Measurements from ENCODE around the gene GON4L. TPM values are rescaled to one million over a fixed set of nuclear protein-coding genes. Genes with fewer than 3 reads are reported as not detected.

Gene GON4L
- total RNA-seq, 2 experiments from 2014 or later: 43.4 to 46.8 TPM

DNA sequence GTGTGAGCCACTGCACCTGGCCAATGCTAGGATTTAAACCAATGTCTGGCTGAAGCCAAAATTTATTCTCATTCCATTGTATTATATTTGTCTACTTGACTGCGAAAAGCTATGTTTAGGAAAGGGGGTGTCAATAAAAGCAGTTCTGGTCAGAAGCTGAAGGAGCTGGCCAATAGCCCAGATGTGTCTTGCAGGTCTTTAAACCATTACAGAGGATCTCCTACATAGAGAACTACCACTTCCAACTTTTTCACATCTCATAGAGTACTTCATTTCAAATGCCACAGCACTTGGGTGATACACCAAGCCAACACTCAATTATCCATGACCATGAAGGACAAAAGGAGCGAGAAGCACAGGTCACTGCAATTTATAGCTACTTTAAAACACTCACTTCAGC is 4.9 kb upstream of the GON4L start:
- ATAC-seq (no peak), DNase-seq (no peak)
- POLR2A ChIA-PET: interaction anchor here (1.1 kb wide), 2 partner anchors 12 to 46 kb away, joined by 3 to 6 read pairs; no protein-coding TSS in a partner anchor
- intact Hi-C loops (cut with micrococcal nuclease): no loop called here
- Mint-ChIP-seq H3K27ac (no peak overlapping the region), H3K4me1 (ENCODE audit: low read depth) (peaks cover 27% of the 10 kb centered on the region), H3K4me3 (no peak overlapping the region), H3K27me3 (peaks cover 1% of the 10 kb centered on the region), H3K9me3 (no peaks in the 10 kb centered on the region), H3K36me3 (ENCODE audit: low read depth) (peaks cover 2% of the 10 kb centered on the region)
- TF ChIP-seq, protein P1, sequence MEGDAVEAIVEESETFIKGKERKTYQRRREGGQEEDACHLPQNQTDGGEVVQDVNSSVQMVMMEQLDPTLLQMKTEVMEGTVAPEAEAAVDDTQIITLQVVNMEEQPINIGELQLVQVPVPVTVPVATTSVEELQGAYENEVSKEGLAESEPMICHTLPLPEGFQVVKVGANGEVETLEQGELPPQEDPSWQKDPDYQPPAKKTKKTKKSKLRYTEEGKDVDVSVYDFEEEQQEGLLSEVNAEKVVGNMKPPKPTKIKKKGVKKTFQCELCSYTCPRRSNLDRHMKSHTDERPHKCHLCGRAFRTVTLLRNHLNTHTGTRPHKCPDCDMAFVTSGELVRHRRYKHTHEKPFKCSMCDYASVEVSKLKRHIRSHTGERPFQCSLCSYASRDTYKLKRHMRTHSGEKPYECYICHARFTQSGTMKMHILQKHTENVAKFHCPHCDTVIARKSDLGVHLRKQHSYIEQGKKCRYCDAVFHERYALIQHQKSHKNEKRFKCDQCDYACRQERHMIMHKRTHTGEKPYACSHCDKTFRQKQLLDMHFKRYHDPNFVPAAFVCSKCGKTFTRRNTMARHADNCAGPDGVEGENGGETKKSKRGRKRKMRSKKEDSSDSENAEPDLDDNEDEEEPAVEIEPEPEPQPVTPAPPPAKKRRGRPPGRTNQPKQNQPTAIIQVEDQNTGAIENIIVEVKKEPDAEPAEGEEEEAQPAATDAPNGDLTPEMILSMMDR (IDR thresholded peaks at IDR 0.05): no peak
- CTCF ChIA-PET: interaction anchor here (0.9 to 2.5 kb wide), 4 partner anchors 8 to 280 kb away, joined by 3 to 8 read pairs (median 3); no protein-coding TSS in a partner anchor

DNA sequence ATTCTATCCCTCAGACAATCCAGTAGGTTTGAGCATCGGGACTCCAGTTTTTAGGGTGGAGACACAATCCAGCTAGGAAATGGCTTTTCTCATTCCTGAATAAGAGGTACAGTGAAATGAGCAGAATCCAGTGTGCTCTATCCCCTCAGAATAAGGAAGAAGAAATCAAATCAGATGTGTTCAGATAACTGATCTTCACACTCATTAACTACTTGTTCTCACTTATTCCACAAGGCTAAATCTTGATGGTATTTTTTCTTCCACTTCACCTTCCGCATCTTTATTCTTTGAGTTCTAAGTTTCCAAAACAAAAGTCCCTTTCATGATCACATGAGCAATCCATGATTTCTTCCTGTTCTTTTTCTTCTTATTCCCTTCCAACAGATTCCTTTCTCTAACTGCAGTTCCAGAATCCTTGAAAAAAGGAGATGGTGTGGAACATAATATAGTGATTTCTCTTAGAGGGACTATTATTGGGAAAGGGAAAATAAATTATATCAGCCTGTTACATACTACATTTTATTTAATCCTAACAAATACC is 4.0 kb upstream of the GON4L start:
- ATAC-seq: no peak
- intact Hi-C loops (cut with micrococcal nuclease): no loop called here
- CTCF ChIA-PET: interaction anchor here (0.9 to 2.5 kb wide), 3 partner anchors 9 to 155 kb away, joined by 3 to 8 read pairs (median 3); no protein-coding TSS in a partner anchor

GRCh38 chr1:155859881-155860871 is 3.2 kb upstream of the GON4L start:
- TF ChIP-seq, protein P1 (IDR thresholded peaks at IDR 0.05): no peak
- CTCF ChIA-PET: interaction anchor here (0.7 to 2.5 kb wide), 4 partner anchors 10 to 129 kb away, joined by 3 to 8 read pairs (median 3); no protein-coding TSS in a partner anchor
- peak overlapping the region; percentile 92 for H3K27ac Mint-ChIP-seq
- ATAC-seq: peak; percentile 54
- no peaks in the 10 kb centered on the region for H3K9me3 Mint-ChIP-seq
- POLR2A ChIA-PET: interaction anchor here (0.5 to 1.4 kb wide), 10 partner anchors 9 to 667 kb away, joined by 3 to 5 read pairs (median 3); no protein-coding TSS in a partner anchor
- H3K4me1 Mint-ChIP-seq (ENCODE audit: low read depth): peaks cover 37% of the 10 kb centered on the region
- peak; percentile 79 for DNase-seq
- H3K27me3 Mint-ChIP-seq: peaks cover 1% of the 10 kb centered on the region
- intact Hi-C loops (cut with micrococcal nuclease): no loop called here
- peaks cover 4% of the 10 kb centered on the region for H3K36me3 Mint-ChIP-seq (ENCODE audit: low read depth)
- H3K4me3 Mint-ChIP-seq: peak overlapping the region; percentile 94

More for the DNA sequence above, 4.0 kb upstream of the GON4L start:
- POLR2A ChIA-PET: interaction anchor here (1.1 to 1.4 kb wide), 3 partner anchors 10 to 47 kb away, joined by 3 to 5 read pairs (median 4); no protein-coding TSS in a partner anchor
- H3K4me3 Mint-ChIP-seq: peak overlapping the region; percentile 94
- H3K27me3 Mint-ChIP-seq: peaks cover 1% of the 10 kb centered on the region
- no peaks in the 10 kb centered on the region for H3K9me3 Mint-ChIP-seq
- peaks cover 2% of the 10 kb centered on the region for H3K36me3 Mint-ChIP-seq (ENCODE audit: low read depth)
- peak overlapping the region; percentile 92 for H3K27ac Mint-ChIP-seq
- TF ChIP-seq, protein P1 (IDR thresholded peaks at IDR 0.05): no peak
- peaks cover 30% of the 10 kb centered on the region for H3K4me1 Mint-ChIP-seq (ENCODE audit: low read depth)
- DNase-seq: no peak

GRCh38 chr1:155859234-155859829 is 2.3 kb upstream of the GON4L start, which contains the start of gene SYT11:
Gene SYT11 (plus strand): TSS chr1:155859567. CDS start chr1:155859762, 195 bp downstream.
- ChIA-PET POLR2A (interaction anchor here (0.6 to 1.4 kb wide), 7 partner anchors 9 to 666 kb away, joined by 3 to 4 read pairs (median 3); no protein-coding TSS in a partner anchor), CTCF (interaction anchor here (0.7 to 2.5 kb wide), 5 partner anchors 11 to 130 kb away, joined by 3 to 8 read pairs (median 3); no protein-coding TSS in a partner anchor)
- TF ChIP-seq, protein P1 (IDR thresholded peaks at IDR 0.05): no peak
- DNase-seq (peak; percentile 97), ATAC-seq (peak; percentile 88)
- Mint-ChIP-seq H3K27me3 (peaks cover 1% of the 10 kb centered on the region), H3K4me1 (ENCODE audit: low read depth) (peaks cover 40% of the 10 kb centered on the region), H3K4me3 (peak within 1 kb of the TSS; percentile 94), H3K27ac (peak within 1 kb of the TSS; percentile 92), H3K9me3 (no peaks in the 10 kb centered on the region), H3K36me3 (ENCODE audit: low read depth) (peaks cover 7% of the 10 kb centered on the region)
- intact Hi-C loops (cut with micrococcal nuclease): no loop called here

Measured in activated CD8-positive, alpha-beta T cell treated with anti-CD3 and anti-CD28 coated beads for 36 hours (primary cell).